A549 (cell line): ENCODE results near the gene CYP26B1. TPM values are rescaled to one million over a fixed set of nuclear protein-coding genes. Genes with fewer than 3 reads are reported as not detected.

Experiments
- ATAC-seq, 2 experiments: fragments of 200-7000 bp in 1 of 2; fragments of >200 bp in 1 of 2; cut with Nextera tagmentation in 1 of 2; cut with Tn5 transposase in 1 of 2; 3 replicates each; pipeline versions ENCODE4 v1.8.0 to v1.9.1; 2018 to 2020; ENCODE audit warnings: mild to moderate bottlenecking in 1 of 2, moderate library complexity in 1 of 2
- CTCF ChIA-PET: fragments of 300-600 bp; sonication (Branson Sonifier 250); formaldehyde crosslinking; extraction: SDS; loops from one replicate; lab custom pipeline; 2021; ENCODE audit warnings: antibody characterized with exemption, inconsistent platforms; lab: Yijun Ruan, JAX
- POLR2A ChIA-PET: fragments of 350-600 bp; formaldehyde crosslinking; extraction: SDS; loops from one replicate; lab custom pipeline; 2021; ENCODE audit warnings: antibody characterized with exemption, inconsistent platforms; lab: Yijun Ruan, JAX
- DNase-seq, 2 experiments: peaks; one replicate each; pipeline versions ENCODE4 v3.0.0 to v3.0.0-alpha.2; 2011 to 2016; ENCODE audit warnings: low read depth in 1 of 2, low spot score in 1 of 2
- FAIRE-seq: peaks from 2 replicates; lab custom pipeline; 2011; peaks lifted over from hg19 to GRCh38; lab: Jason Lieb, UNC
- H3K27ac ChIP-seq, 2 experiments: fragments of >200 bp; sonication (Bioruptor Twin); formaldehyde crosslinking; 3 replicates each; pipeline ENCODE4 v1.5.1; 2016 to 2017
- H3K4me1 ChIP-seq: fragments of >200 bp; sonication (Bioruptor Twin); formaldehyde crosslinking; 3 replicates; pipeline ENCODE4 v1.6.1; 2016
- H3K4me2 ChIP-seq: fragments of >200 bp; sonication (Bioruptor Twin); formaldehyde crosslinking; 3 replicates; pipeline ENCODE4 v1.6.1; 2016
- H3K4me3 ChIP-seq: fragments of >200 bp; sonication (Bioruptor Twin); formaldehyde crosslinking; 3 replicates; pipeline ENCODE4 v1.5.1; 2016
- H3K9me3 ChIP-seq: fragments of >200 bp; sonication (Bioruptor Twin); formaldehyde crosslinking; 3 replicates; pipeline ENCODE4 v1.6.1; 2016
- ATOH8 ChIP-seq: fragments of 250-450 bp; sonication (Bioruptor Pico); IDR thresholded peaks from 2 replicates; pipeline ENCODE4 v1.5.0; 2020; ENCODE audit warnings: low read depth, mild to moderate bottlenecking, moderate library complexity
- BHLHE40 ChIP-seq: IDR thresholded peaks from 2 replicates; pipeline ENCODE4 v1.6.1; 2012; ENCODE audit warnings: low read depth, low read length, inconsistent platforms
- CBX2 ChIP-seq: fragments of 200-600 bp; sonication (generic); IDR thresholded peaks from 2 replicates; pipeline ENCODE4 v1.6.1; 2016; ENCODE audit warnings: low read depth, mild to moderate bottlenecking, borderline replicate concordance
- CHD2 ChIP-seq: fragments of 150-350 bp; IDR thresholded peaks from 2 replicates; pipeline ENCODE4 v1.6.1; 2014; ENCODE audit warnings: low read length; ENCODE audit not compliant: partially characterized antibody
- CTCF ChIP-seq: fragments of >200 bp; sonication (Bioruptor Twin); formaldehyde crosslinking; IDR thresholded peaks from 3 replicates; pipeline ENCODE4 v1.5.1; 2016
- EHF ChIP-seq: fragments of 250-450 bp; sonication (Bioruptor Pico); IDR thresholded peaks from 2 replicates; pipeline ENCODE4 v1.5.0; 2020; ENCODE audit warnings: mild to moderate bottlenecking
- EP300 ChIP-seq, 2 experiments: fragments of >200 bp; sonication (Bioruptor Twin); formaldehyde crosslinking; IDR thresholded peaks; 2 replicates in 1 of 2; 3 replicates in 1 of 2; pipeline ENCODE4 v1.6.1; 2016 to 2017
- ESRRA ChIP-seq: fragments of 150-350 bp; IDR thresholded peaks from 2 replicates; pipeline ENCODE4 v1.6.1; 2014; ENCODE audit warnings: mild to moderate bottlenecking, low read length, borderline replicate concordance
- FOXS1 ChIP-seq: fragments of 250-450 bp; sonication (Bioruptor Pico); IDR thresholded peaks from 2 replicates; pipeline ENCODE4 v1.5.0; 2020; ENCODE audit warnings: mild to moderate bottlenecking, moderate library complexity
- HDAC2 ChIP-seq: fragments of 200-600 bp; sonication (generic); IDR thresholded peaks from 2 replicates; pipeline ENCODE4 v1.6.1; 2016
- HOXB5 ChIP-seq: fragments of 250-450 bp; sonication (Bioruptor Pico); IDR thresholded peaks from 2 replicates; pipeline ENCODE4 v1.5.0; 2020; ENCODE audit warnings: mild to moderate bottlenecking, moderate library complexity
- MAFK ChIP-seq: fragments of 450-650 bp; IDR thresholded peaks from 2 replicates; pipeline ENCODE4 v1.6.1; 2014; ENCODE audit not compliant: partially characterized antibody
- MAX ChIP-seq: IDR thresholded peaks from 2 replicates; pipeline ENCODE4 v1.6.1; 2012
- NFE2L2 ChIP-seq: fragments of 150-350 bp; conservative IDR thresholded peaks from 2 replicates; pipeline ENCODE4 v1.6.1; 2014; ENCODE audit warnings: low read length
- NPAS2 ChIP-seq: fragments of 250-450 bp; sonication (Bioruptor Pico); IDR thresholded peaks from 2 replicates; pipeline ENCODE4 v1.8.0; 2022; ENCODE audit warnings: mild to moderate bottlenecking, moderate library complexity, borderline replicate concordance
- PBX3 ChIP-seq: IDR thresholded peaks from 2 replicates; pipeline ENCODE4 v1.6.1; 2012
- RCOR1 ChIP-seq: fragments of 150-350 bp; IDR thresholded peaks from 2 replicates; pipeline ENCODE4 v1.6.1; 2014; ENCODE audit warnings: antibody characterized with exemption, low read length, low read depth
- RFX5 ChIP-seq: fragments of 450-650 bp; IDR thresholded peaks from 2 replicates; pipeline ENCODE4 v1.7.1; 2014; ENCODE audit warnings: antibody characterized with exemption, mild to moderate bottlenecking, moderate library complexity
- RNF2 ChIP-seq: fragments of 200-600 bp; sonication (generic); IDR thresholded peaks from 2 replicates; pipeline ENCODE4 v1.6.1; 2016; ENCODE audit warnings: low read depth, mild to moderate bottlenecking, antibody characterized with exemption, moderate library complexity, borderline replicate concordance
- USF2 ChIP-seq: fragments of 450-650 bp; IDR thresholded peaks from 2 replicates; pipeline ENCODE4 v1.6.1; 2014; ENCODE audit warnings: antibody characterized with exemption
- ZFP36 ChIP-seq: fragments of 450-650 bp; IDR thresholded peaks from 2 replicates; pipeline ENCODE4 v1.6.1; 2014; ENCODE audit warnings: borderline replicate concordance; ENCODE audit not compliant: partially characterized antibody
- ZNF302 ChIP-seq: fragments of 250-450 bp; sonication (Bioruptor Pico); IDR thresholded peaks from 2 replicates; pipeline ENCODE4 v1.9.0; 2021; ENCODE audit warnings: inconsistent platforms, mild to moderate bottlenecking, moderate library complexity
- WGBS: methylation state at CpG from one replicate; pipeline ENCODE4 v1.1.6; 2017; ENCODE audit errors: missing lambda C conversion rate; 5-methylcytosine and 5-hydroxymethylcytosine counted together
- polyA plus RNA-seq, 4 experiments: library from polyadenylated mRNA; depleted of rRNA in 3 of 4; stranded (reverse); fragments of >200 nt; fragmentation: RNase III in 1 of 4; extraction: RNeasy Plus Mini Kit Qiagen cat#74134 plus additional on column Dnase treatment in 1 of 4; gene quantifications; 2 replicates in 3 of 4; 3 replicates in 1 of 4; pipeline ENCODE4 v1.2.3, GENCODE V29; 2011 to 2017

The CYP26B1 gene
- polyA plus RNA-seq, 2 of the 4 experiments (the other 2 are of a cell fraction) = 9.7 to 13.6 TPM

- Histone ChIP-seq H3K4me2 (no peak overlapping the region), H3K4me3 (no peak overlapping the region), H3K27ac (no peak overlapping the region), H3K4me1 (peaks cover 8% of the 10 kb centered on the region), H3K9me3 (no peaks in the 10 kb centered on the region)
- ChIA-PET CTCF (interaction anchor here (2.2 kb wide), 1 partner anchor 10 kb away, joined by 7 read pairs; no protein-coding TSS in a partner anchor), POLR2A (no interaction called here)
- ATAC-seq (no peak; a peak in 1 of 6 replicates), DNase-seq (no peak), FAIRE-seq (no peak)
- 81% methylated on average over 8 of the region's 8 CpGs for WGBS
- no peak for TF ChIP-seq CTCF
- no peak for TF ChIP-seq HOXB5 (CRISPR knock-in tag)
Measured at GRCh38 chr2:72103690-72104089, 44.0 kb downstream of the CYP26B1 start.

GRCh38 chr2:72103161-72103560 is 44.5 kb downstream of the CYP26B1 start:
- Histone ChIP-seq H3K9me3 (no peaks in the 10 kb centered on the region), H3K4me1 (peaks cover 3% of the 10 kb centered on the region), H3K27ac (no peak overlapping the region), H3K4me3 (no peak overlapping the region), H3K4me2 (no peak overlapping the region)
- TF ChIP-seq ATOH8 (CRISPR knock-in tag) (no peak), EHF (CRISPR knock-in tag) (no peak), FOXS1 (CRISPR knock-in tag) (no peak), NFE2L2 (no peak), MAX (no peak), ZFP36 (no peak), NPAS2 (CRISPR knock-in tag) (no peak), EP300 (IDR thresholded peaks at IDR 0.05) (no peak), CBX2 (no peak), PBX3 (no peak), RCOR1 (no peak), HDAC2 (no peak), MAFK (no peak), RNF2 (no peak), CHD2 (no peak), ESRRA (no peak)
- no peak for DNase-seq
- CTCF ChIA-PET = interaction anchor here (0.8 to 2.2 kb wide), 4 partner anchors 10 to 34 kb away, joined by 3 to 7 read pairs (median 4); no protein-coding TSS in a partner anchor
- no peak for ATAC-seq
- WGBS = 71% methylated on average over 5 of the region's 5 CpGs
- no peak for FAIRE-seq
- POLR2A ChIA-PET = no interaction called here

GRCh38 chr2:72098935-72099334 is 48.7 kb downstream of the CYP26B1 start:
- ChIA-PET CTCF (interaction anchor here (1.6 kb wide), 1 partner anchor 13 kb away, joined by 3 read pairs; no protein-coding TSS in a partner anchor), POLR2A (no interaction called here)
- FAIRE-seq (no peak), ATAC-seq (no peak), DNase-seq (no peak)
- H3K27ac ChIP-seq = no peak overlapping the region
- H3K4me3 ChIP-seq = no peak overlapping the region
- no peaks in the 10 kb centered on the region for H3K4me1 ChIP-seq
- H3K4me2 ChIP-seq = no peak overlapping the region
- 38% methylated on average over 6 of the region's 6 CpGs for WGBS
- H3K9me3 ChIP-seq = no peaks in the 10 kb centered on the region
- TF ChIP-seq EHF (CRISPR knock-in tag) (no peak), BHLHE40 (no peak), CTCF (no peak), RFX5 (no peak), MAX (no peak), ZNF302 (CRISPR knock-in tag) (no peak), FOXS1 (CRISPR knock-in tag) (no peak), USF2 (no peak)
